A549 (cell line): ENCODE data around the gene TCFL5. TPM values are rescaled to one million over a fixed set of nuclear protein-coding genes. Genes with fewer than 3 reads are reported as not detected.

ENCODE experiments used
- ATAC-seq, 2 experiments: fragments of 200-7000 bp in 1 of 2; fragments of >200 bp in 1 of 2; cut with Nextera tagmentation in 1 of 2; cut with Tn5 transposase in 1 of 2; 3 replicates each; pipeline versions ENCODE4 v1.8.0 to v1.9.1; 2018 to 2020; ENCODE audit warnings: mild to moderate bottlenecking in 1 of 2, moderate library complexity in 1 of 2
- CTCF ChIA-PET: fragments of 300-600 bp; sonication (Branson Sonifier 250); formaldehyde crosslinking; extraction: SDS; loops from one replicate; lab custom pipeline; 2021; ENCODE audit warnings: antibody characterized with exemption, inconsistent platforms; lab: Yijun Ruan, JAX
- POLR2A ChIA-PET: fragments of 350-600 bp; formaldehyde crosslinking; extraction: SDS; loops from one replicate; lab custom pipeline; 2021; ENCODE audit warnings: antibody characterized with exemption, inconsistent platforms; lab: Yijun Ruan, JAX
- DNase-seq, 2 experiments: peaks; one replicate each; pipeline versions ENCODE4 v3.0.0 to v3.0.0-alpha.2; 2011 to 2016; ENCODE audit warnings: low read depth in 1 of 2, low spot score in 1 of 2
- FAIRE-seq: peaks from 2 replicates; lab custom pipeline; 2011; peaks lifted over from hg19 to GRCh38; lab: Jason Lieb, UNC
- H3K27ac ChIP-seq, 2 experiments: fragments of >200 bp; sonication (Bioruptor Twin); formaldehyde crosslinking; 3 replicates each; pipeline ENCODE4 v1.5.1; 2016 to 2017
- H3K4me1 ChIP-seq: fragments of >200 bp; sonication (Bioruptor Twin); formaldehyde crosslinking; 3 replicates; pipeline ENCODE4 v1.6.1; 2016
- H3K4me2 ChIP-seq: fragments of >200 bp; sonication (Bioruptor Twin); formaldehyde crosslinking; 3 replicates; pipeline ENCODE4 v1.6.1; 2016
- H3K4me3 ChIP-seq: fragments of >200 bp; sonication (Bioruptor Twin); formaldehyde crosslinking; 3 replicates; pipeline ENCODE4 v1.5.1; 2016
- H3K9me3 ChIP-seq: fragments of >200 bp; sonication (Bioruptor Twin); formaldehyde crosslinking; 3 replicates; pipeline ENCODE4 v1.6.1; 2016
- CBX2 ChIP-seq: fragments of 200-600 bp; sonication (generic); IDR thresholded peaks from 2 replicates; pipeline ENCODE4 v1.6.1; 2016; ENCODE audit warnings: low read depth, mild to moderate bottlenecking, borderline replicate concordance
- CBX8 ChIP-seq: fragments of 200-600 bp; sonication (generic); IDR thresholded peaks from 2 replicates; pipeline ENCODE4 v1.6.1; 2016
- CHD4 ChIP-seq: fragments of 200-600 bp; sonication (generic); IDR thresholded peaks from 2 replicates; pipeline ENCODE4 v1.6.1; 2016; ENCODE audit warnings: antibody characterized with exemption, mild to moderate bottlenecking, borderline replicate concordance
- E2F6 ChIP-seq: IDR thresholded peaks from 2 replicates; pipeline ENCODE4 v1.6.1; 2012; ENCODE audit warnings: low read depth, borderline replicate concordance
- ELK1 ChIP-seq: fragments of 150-350 bp; IDR thresholded peaks from 2 replicates; pipeline ENCODE4 v1.6.1; 2014; ENCODE audit warnings: low read depth, mild to moderate bottlenecking, low read length
- ESRRA ChIP-seq: fragments of 150-350 bp; IDR thresholded peaks from 2 replicates; pipeline ENCODE4 v1.6.1; 2014; ENCODE audit warnings: mild to moderate bottlenecking, low read length, borderline replicate concordance
- HOXA7 ChIP-seq: fragments of 250-450 bp; sonication (Bioruptor Pico); IDR thresholded peaks from 2 replicates; pipeline ENCODE4 v1.5.0; 2020; ENCODE audit warnings: mild to moderate bottlenecking, moderate library complexity
- HOXB5 ChIP-seq: fragments of 250-450 bp; sonication (Bioruptor Pico); IDR thresholded peaks from 2 replicates; pipeline ENCODE4 v1.5.0; 2020; ENCODE audit warnings: mild to moderate bottlenecking, moderate library complexity
- MYC ChIP-seq: IDR thresholded peaks from 2 replicates; pipeline ENCODE4 v1.6.1; 2012; ENCODE audit warnings: mild to moderate bottlenecking, inconsistent platforms, low read length, improper control_type of control experiment, borderline replicate concordance
- NPAS2 ChIP-seq: fragments of 250-450 bp; sonication (Bioruptor Pico); IDR thresholded peaks from 2 replicates; pipeline ENCODE4 v1.8.0; 2022; ENCODE audit warnings: mild to moderate bottlenecking, moderate library complexity, borderline replicate concordance
- NR3C1 ChIP-seq: fragments of >200 bp; sonication (Bioruptor Twin); formaldehyde crosslinking; IDR thresholded peaks from 3 replicates; pipeline ENCODE4 v1.6.1; 2017
- PHF8 ChIP-seq: fragments of 200-600 bp; sonication (generic); IDR thresholded peaks from 2 replicates; pipeline ENCODE4 v1.6.1; 2016; ENCODE audit warnings: low read depth, mild to moderate bottlenecking, antibody characterized with exemption, moderate library complexity, borderline replicate concordance
- POLR2AphosphoS2 ChIP-seq: conservative IDR thresholded peaks from 2 replicates; pipeline ENCODE4 v1.6.1; 2012; ENCODE audit warnings: low read length, improper control_type of control experiment, inconsistent platforms
- RARB ChIP-seq: fragments of 250-450 bp; sonication (Bioruptor Pico); IDR thresholded peaks from 2 replicates; pipeline ENCODE4 v1.8.0; 2021; ENCODE audit warnings: mild to moderate bottlenecking, moderate library complexity
- SMC3 ChIP-seq: fragments of >200 bp; sonication (Bioruptor Twin); formaldehyde crosslinking; IDR thresholded peaks from 3 replicates; pipeline ENCODE4 v1.6.1; 2018; ENCODE audit warnings: inconsistent platforms
- TP53 ChIP-seq: fragments of 250-450 bp; sonication (Bioruptor Pico); IDR thresholded peaks from 2 replicates; pipeline ENCODE4 v1.5.0; 2021; ENCODE audit warnings: mild to moderate bottlenecking, moderate library complexity
- USF2 ChIP-seq: fragments of 450-650 bp; IDR thresholded peaks from 2 replicates; pipeline ENCODE4 v1.6.1; 2014; ENCODE audit warnings: antibody characterized with exemption
- WGBS: methylation state at CpG from one replicate; pipeline ENCODE4 v1.1.6; 2017; ENCODE audit errors: missing lambda C conversion rate; 5-methylcytosine and 5-hydroxymethylcytosine counted together
- polyA plus RNA-seq, 4 experiments: library from polyadenylated mRNA; depleted of rRNA in 3 of 4; stranded (reverse); fragments of >200 nt; fragmentation: RNase III in 1 of 4; extraction: RNeasy Plus Mini Kit Qiagen cat#74134 plus additional on column Dnase treatment in 1 of 4; gene quantifications; 2 replicates in 3 of 4; 3 replicates in 1 of 4; pipeline ENCODE4 v1.2.3, GENCODE V29; 2011 to 2017

Gene TCFL5
- polyA plus RNA-seq, 2 of the 4 experiments (the other 2 are of a cell fraction): 5.6 to 7.1 TPM

- H3K9me3 ChIP-seq: no peaks in the 10 kb centered on the region
- no peak overlapping the region for H3K27ac ChIP-seq
- WGBS: 83% methylated on average over 13 of the region's 15 CpGs
- DNase-seq: no peak
- H3K4me3 ChIP-seq: no peak overlapping the region
- no peak for TF ChIP-seq NPAS2 (CRISPR knock-in tag)
- no peak for TF ChIP-seq CBX2
- TF ChIP-seq USF2: no peak
- TF ChIP-seq HOXB5 (CRISPR knock-in tag): no peak
- no peak for TF ChIP-seq CBX8
- TF ChIP-seq NR3C1: no peak
- no peak for TF ChIP-seq CHD4
- TF ChIP-seq POLR2AphosphoS2: no peak
- TF ChIP-seq E2F6: no peak
- no peak for FAIRE-seq
- H3K4me1 ChIP-seq: peaks cover 25% of the 10 kb centered on the region
- CTCF ChIA-PET: interaction anchor here (0.8 to 2.5 kb wide), 2 partner anchors 10 to 14 kb away, joined by 3 to 13 read pairs; no protein-coding TSS in a partner anchor
- POLR2A ChIA-PET: no interaction called here
- no peak overlapping the region for H3K4me2 ChIP-seq
- ATAC-seq: no peak
Observed at GRCh38 chr20:62801284-62802010, 60.2 kb downstream of the TCFL5 start.

GRCh38 chr20:62800314-62801259, 61.0 kb downstream of the TCFL5 start:
- CTCF ChIA-PET: interaction anchor here (0.8 to 3.5 kb wide), 4 partner anchors 8 to 133 kb away, joined by 3 to 29 read pairs (median 9); no protein-coding TSS in a partner anchor
- FAIRE-seq: no peak
- H3K9me3 ChIP-seq: no peaks in the 10 kb centered on the region
- H3K27ac ChIP-seq: no peak overlapping the region
- DNase-seq: no peak
- no peak overlapping the region for H3K4me2 ChIP-seq
- TF ChIP-seq ESRRA (no peak), ELK1 (no peak), CBX2 (no peak), TP53 (CRISPR knock-in tag) (no peak), HOXB5 (CRISPR knock-in tag) (no peak), SMC3 (no peak), MYC (no peak), RARB (CRISPR knock-in tag) (no peak), CBX8 (no peak), CHD4 (no peak), E2F6 (no peak), PHF8 (no peak), HOXA7 (CRISPR knock-in tag) (no peak)
- TF ChIP-seq, all 56 proteins: peak for 0
- peaks cover 17% of the 10 kb centered on the region for H3K4me1 ChIP-seq
- WGBS: 93% methylated on average over 26 of the region's 26 CpGs
- POLR2A ChIA-PET: no interaction called here
- ATAC-seq: no peak
- no peak overlapping the region for H3K4me3 ChIP-seq
